ENCODE data around the gene RNF20.
"Not testable (repeated sequence)": the region's sequence is repeated elsewhere in the genome, so short reads cannot be mapped to it uniquely, and the experiment has no call there.

The RNF20 gene

DNA sequence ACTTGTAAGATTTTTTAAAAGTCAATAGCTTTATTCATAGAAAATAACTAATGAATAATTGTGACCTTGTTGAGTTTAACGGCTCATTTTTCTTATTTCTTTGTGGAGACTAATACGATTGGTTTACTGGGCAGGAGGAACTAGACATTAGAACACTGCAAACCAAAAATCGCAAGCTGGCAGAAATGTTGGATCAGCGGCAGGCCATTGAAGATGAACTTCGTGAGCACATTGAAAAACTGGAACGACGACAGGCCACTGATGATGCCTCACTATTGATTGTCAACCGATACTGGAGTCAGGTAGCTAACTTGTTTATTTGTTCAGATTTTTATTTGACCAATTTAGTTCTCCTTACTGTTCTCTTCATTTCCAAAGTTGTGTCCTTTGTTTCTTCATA is 6.4 kb downstream of the RNF20 start:
- no peak for DNase-seq

DNA sequence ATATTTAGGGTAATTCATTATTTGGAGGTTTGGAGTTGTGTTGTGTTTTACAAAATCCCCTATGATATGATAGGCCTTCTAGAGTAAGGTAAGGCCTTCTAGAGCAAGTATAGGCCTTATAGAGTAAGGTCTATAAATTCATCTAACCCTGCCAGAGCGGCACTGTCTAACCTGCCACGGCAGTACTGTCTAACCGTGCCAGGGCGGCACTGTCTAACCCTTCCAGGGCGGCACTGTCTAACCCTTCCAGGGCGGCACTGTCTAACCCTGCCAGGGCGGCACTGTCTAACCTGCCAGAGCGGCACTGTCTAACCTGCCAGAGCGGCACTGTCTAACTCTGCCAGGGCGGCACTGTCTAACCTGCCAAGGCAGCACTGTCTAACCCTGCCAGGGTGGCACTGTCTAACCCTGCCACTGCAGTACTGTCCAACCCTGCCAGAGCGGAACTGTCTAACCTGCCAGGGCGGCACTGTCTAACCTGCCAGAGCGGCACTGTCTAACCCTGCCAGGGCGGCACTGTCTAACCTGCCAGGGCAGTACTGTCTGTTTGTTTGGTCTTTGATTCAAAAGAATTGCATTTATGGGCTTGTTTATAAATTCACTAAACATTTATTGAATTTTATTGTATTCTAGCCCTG is 9.6 kb downstream of the RNF20 start:
- no peak for DNase-seq

DNA sequence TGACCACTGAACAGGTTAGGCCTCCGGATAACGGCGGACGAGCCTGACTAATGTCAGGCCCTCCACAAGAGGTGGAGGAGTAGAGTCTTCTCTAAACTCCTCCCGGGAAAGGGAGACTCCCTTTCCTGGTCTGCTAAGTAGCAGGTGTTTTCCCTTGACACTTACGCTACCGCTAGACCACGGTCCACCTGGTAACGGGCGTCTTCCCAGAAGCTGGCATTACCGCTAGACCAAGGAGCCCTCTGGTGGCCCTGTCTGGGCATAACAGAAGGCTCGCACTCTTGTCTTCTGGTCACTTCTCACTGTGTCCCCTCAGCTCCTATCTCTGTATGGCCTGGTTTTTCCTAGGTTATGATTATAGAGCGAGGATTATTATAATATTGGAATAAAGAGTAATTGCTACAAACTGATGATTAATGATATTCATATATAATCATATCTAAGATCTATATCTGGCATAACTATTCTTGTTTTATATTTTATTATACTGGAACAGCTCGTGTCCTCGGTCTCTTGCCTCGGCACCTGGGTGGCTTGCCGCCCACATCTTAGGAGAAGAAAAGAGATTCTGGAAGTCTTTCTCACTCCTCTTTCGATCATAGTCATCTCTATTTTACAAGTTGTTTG is 15.9 kb downstream of the RNF20 start:
- not testable (repeated sequence) for DNase-seq

DNA sequence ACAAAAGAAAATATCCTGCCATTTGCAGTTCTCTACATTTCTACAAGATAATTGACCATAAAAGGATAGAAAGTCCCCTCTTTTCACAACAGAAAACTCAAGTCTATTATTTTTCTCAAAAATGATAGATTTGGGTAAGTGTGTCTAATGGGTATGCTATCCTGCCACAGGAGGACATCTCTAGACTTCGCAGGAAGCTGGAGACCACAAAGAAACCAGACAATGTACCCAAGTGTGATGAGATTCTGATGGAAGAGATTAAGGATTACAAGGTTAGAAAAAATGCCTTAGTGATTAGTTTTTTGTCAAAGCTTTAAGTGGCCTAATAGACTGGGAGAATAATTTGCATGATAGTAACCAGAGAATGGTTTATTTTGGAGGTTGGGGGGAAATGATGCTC is 28.1 kb downstream of the RNF20 start:
- DNase-seq = no peak

DNA sequence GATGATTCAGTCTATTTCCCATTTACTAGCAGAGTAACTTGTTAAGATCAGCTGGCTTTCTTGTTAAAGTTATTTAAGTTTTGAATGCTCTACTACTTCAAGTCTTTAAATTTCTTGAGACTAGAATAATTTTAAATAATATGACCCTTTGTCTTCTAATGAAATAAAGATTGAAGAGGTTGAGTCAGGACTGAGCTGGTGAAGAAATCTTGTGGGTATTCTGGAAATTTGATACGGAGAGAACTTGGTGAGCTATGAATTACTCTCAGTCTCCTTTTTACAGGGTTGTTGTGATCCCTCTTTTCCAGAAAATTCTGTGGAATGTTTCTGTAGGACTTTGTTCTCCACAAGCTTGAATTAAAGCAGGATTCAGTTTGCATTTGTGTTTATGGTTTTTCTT is 29.3 kb downstream of the RNF20 start:
- no peak for DNase-seq

DNA sequence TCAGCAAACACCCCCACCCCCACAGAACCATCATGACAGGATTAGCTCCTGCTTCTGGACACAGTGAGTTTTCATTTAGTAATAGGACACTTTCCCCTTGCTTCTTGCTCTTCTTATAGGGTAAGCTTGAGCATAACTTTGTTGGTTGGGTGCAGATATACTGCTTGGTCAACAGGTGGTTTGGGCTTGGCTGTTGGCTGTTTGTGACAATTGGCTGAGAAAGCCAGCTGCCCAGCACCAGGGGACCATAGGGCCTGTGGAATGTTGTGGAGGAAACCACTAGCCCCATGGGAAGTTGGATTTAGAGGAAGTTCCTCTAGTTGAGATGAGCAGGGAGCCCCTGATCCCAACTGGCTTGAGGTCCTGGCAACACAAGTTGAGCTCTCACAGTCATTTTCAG is 30.6 kb downstream of the RNF20 start:
- DNase-seq = no peak

DNA sequence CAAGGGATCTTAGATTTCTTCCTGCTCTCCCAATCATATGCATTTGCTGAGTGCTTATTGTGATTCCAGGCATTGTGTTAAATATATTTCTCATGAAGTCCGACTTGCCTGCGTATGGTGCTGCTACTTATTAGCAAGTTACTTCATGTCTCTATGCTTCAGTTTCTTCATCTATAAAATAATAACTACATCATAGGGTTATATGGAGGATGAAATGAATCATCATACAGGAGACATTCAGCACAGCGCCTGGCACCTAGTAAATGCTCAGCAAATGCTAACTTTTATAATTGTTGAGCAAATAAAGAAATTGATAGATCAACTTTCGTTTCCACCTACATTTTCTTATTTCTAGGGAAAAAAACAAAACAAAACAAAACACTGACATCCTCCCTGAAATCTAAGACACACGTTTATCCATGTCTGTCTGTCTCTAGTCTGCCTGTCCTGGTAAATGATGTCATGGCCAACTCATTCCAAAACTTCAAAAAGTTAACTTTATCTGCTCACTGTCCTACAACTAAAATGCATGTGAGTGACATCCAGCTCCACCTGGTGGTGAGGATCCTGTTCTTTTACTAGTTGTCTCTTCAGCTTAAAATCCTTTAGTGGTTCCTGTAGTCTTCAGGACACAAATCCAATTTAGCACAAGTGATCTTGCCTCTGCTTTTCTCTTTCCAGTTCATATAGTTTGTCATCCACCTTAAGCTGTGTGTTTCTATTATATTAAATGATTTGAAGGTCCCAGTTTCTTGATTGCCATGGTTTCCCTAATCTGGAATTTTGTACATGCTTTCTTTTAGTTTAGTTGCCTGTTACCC is 33.5 kb downstream of the RNF20 start:
- peak; percentile 16 for DNase-seq

DNA sequence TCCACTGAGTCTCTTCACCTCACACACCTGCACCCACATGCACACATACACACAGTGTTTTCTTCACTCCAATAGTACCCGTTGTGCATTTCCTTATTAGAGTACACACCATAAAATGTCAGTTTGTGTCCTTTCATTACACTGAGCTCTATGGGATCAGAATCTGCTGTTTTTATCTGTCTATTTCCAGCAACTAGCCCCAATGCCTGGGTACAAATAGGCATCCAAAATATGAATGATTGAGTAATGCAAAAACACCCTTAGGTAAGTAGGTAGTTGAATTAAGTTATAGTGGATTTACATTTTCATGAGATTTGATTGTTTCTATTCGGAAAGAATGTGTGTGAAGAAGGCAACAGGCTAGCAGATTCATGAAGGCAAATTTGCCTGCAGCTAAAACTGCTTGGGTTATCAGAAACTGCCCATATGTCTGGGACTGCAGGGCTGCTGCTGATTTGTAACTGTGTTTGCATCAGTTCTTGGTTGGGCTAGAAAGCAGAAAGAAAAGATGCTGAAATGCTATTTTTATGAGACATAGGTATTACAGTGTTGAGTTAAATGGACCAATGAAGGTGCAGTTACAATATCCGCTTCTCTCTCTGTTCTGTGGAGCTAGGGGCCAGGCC is 34.2 kb downstream of the RNF20 start:
- DNase-seq = no peak

DNA sequence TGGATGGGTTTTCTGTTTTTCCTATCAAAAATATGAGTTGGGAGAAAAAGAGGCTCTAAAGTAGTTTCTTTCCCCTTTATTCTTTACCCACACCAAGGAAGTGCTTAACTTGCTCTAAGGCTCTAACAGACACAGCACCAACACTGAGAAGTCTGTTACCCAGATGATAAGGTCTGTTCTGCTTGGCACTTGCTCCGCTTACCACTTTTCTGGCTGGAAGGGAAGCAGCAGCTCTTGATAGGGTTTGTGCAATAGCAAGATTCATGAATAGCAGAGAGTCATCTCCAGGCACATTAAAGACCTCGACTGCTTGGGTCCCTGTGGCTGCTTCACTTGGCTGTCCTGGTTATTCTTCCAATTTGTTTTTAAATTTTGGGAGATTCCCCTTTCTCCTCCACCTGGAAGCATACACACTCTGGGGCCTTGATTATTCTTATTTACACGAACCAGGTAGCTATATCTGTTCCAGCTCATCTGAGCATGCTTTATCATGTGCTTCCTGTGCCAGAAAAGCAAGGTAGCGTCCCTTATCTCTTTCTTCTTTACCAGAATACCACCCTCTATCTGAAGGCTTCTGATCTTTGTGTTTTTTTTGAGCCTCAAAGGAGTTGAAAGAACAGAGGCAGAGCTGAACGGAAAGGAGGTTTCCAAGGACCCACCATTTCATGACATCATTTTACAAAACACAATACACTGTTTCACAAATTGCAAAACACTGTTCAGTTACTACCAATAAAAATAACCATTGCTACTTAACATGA is 36.3 kb downstream of the RNF20 start:
- no peak for DNase-seq

DNA sequence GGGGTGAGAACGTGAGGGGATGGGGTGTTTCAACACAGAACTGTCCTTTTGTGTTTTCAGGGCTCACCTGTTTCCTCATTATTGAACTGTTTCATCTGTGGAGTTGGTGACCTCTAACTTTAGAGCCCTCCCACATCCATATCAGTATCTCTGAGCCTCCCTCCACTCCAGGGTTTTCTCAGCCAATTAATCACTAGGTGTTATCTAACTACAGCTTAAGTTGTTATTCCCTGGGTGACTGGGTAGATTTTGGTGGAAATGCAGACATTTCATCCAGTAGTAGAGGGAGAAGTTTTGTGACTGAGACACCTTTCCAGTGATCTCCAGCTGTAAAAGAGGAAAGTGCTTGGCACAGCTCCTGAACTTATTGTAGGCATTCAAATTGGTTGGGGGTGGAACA is 37.5 kb downstream of the RNF20 start:
- DNase-seq = no peak

DNA sequence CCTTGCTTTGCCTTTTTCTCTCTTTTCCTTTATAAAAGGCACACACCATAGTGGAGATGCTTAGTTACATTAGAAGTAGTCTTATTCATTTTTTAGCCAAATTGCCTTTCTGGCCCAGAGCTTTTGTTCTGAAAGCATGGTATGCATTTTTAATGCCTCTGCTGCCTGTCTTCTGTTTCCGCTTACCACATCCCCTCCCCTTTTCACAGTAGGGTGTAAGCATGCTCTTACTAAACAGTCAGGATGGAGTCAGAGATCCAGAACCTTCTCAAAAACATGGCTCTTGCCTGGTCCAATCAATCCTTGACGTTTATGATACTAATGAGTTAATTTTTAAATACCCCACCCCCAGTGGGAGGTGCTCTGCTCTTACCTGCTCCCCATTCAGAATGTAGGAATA is 38.7 kb downstream of the RNF20 start:
- DNase-seq = no peak

DNA sequence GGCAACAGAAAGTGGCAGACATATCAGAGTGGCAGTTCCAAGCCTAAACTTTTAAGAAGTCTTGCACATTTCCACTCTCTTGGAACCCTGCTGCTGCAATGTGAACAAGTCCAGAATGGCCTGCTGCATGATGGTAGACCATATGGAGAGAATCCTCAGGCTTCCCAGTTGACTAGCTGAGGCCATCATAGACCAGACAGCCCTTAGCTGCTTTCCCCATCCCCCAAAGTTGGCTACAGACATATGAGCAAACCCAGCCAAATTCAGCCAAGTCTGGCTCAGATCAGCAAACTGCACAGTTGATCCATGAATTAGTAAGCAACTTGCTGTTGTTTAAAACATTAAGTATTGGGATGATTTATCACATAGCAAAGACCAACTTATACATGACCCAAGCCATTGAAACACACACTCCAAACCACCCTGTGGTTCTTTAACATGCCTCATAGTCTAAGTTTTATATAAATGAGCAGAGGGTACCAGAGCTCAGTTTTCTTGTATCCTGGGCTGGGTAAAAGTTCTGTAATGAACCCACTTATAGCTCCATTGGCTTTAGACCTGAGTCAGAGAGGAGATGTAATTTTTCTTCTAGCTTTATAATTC is 41.2 kb downstream of the RNF20 start:
- no peak for DNase-seq

DNA sequence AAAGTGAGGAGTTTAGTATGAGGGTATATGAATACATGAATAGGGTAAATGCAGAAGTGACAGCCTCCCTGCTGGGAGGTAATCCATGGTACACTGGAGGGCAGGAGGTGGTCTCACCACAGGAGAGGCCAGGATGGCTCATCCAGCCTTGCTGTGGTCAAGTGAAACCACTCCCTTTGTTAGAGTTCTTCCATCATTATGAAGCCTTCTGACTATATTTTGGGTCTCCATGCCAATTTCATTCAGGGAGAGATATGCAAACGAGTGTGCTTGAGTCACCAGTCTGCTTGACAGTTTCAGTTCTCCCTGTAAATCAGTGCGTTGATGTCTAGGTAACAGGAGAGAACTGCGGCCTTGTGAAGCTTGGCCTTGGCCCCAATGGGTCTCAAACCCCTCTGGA is 44.7 kb downstream of the RNF20 start:
- DNase-seq = no peak

DNA sequence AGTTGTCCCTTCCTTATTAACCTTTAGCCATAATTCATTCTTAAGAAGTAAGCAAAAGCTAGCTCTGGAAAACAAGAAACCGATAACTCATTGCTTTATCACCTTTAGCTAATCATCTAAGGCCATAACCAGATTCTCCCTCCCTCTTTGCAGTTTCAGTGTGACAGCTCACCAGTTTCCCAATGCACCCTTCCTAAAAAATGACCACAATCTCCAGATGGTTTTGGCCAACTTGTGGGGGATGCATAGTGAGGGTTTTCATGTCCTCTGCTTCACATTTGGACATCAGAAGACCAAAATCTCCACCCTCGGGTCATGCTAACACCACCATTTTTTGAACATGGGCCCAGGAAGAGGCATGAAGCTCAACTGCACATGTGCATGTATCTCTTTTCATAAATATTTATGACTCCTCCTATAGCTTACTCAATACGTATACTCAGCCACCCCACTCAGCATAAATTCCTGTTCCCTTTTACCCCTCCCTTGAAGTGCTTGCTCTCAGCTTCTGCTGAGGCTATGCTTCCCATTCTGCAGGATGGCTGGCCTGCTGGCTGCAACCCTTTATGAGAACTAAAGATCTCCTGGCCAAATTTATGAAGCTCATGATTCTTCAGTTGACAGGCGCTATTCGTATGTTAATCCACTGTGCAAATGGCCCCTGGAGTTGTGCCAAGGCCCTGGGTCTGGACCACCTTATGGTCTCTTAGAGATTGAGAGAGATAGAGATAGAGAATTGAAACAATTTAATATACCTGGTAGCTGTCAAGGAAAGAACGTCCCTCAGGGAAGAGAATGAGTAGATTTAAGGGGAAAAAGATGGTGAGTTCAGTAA is 46.3 kb downstream of the RNF20 start:
- DNase-seq = no peak

DNA sequence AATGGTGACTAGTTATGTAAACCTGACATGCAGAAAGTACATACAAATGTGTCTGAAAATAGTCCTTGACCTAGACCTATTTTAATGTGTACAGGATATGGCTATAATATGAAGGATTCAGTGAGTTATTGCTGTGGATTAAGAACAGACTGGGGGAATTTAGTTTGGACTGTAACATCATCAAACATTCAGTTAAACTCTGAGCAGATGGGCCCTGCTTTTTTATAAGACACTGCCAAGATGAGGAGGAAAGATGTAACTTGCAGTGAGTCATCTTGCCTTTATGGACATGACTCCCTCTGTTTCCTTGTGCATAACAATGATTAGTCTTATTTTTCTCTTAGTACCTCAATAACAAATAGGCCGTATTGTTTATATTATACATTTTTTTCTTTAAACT is 48.9 kb downstream of the RNF20 start:
- DNase-seq = no peak

DNA sequence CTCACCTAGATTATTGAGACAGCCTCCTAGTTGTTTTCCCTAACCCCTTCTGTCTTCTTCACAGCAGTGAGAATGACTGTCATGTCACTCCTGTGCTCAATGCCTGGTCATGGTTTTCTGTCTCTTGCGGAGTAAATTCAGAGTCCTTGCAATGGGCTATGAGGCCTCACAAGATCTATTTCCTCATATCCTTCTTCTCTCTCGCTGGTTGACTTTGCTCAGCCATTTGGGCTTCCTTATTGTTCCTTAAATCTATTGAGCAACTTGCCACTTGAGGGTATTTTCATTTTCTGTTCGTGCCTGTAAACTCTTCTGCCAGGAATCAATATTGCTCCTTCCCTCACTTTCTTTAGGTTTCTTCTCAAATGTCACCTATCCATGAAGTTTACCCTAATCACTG is 52.1 kb downstream of the RNF20 start:
- DNase-seq = no peak

DNA sequence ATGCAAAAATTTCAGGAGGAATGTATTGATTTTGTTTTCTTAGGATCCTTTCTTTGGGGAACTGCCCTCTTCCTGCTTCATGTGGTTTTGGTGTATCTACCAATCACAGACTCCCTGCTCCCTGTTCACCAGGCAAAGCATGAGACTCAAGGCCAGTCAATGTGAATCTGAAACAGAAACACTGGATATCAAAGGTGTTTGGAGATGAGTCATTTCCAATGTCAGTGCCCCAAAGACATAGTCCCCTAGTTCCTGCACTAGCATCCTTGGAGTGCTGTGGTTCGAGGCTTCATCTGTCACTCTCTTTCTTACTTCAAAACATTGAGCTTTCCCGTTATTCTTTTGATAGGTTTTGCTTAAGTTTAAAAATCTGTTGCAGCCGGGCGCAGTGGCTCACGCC is 53.0 kb downstream of the RNF20 start:
- DNase-seq = no peak

DNA sequence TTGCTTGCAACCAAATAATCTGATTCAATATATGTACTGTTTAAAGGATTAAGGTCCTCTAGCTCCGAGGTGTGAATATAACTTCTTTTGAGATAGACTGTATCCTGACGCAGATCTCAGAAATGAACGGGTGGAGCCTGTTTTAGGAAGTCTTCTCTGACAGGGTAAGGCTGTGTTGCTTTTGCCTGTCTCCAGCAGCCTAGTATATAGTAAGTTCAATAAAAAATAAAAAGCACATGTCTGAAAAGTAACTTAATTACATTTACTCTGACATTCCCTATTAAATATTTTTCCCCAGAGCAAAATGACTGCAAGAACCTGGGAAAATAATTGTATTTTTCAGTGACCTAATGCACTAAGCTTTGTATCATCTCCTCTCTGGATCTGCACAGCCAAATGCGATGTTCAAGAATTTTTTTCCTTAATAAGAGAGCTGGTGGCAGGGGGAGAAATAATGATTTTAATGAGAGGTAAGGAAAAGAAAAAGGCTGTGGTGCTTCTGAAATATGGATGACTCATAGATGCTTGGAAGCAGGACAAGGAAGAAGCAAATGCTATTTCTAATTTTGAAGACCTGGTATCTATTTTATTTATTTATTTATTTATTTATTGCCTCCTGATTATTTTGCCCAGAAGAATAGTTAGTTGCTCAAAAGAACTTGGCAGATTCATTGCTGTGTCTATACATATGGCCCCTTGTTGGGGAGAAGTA is 53.8 kb downstream of the RNF20 start:
- no peak for DNase-seq

DNA sequence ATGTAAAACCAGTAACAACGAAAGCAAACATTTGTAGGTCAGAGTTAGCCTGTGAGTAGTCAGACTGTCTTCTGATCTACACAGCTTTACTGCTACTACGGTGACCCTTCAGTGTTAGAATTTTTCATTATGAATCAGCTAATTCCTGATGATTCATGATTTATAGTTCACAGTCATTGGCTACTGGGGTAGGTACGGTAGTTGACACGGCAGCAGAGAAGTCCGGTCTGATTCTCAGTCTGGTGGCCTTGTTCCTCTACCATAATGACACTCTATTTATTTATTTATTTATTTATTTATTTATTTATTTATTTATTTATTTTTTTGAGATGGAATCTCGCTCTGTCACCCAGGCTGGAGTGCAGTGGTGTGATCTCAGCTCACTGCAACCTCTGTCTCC is 56.4 kb downstream of the RNF20 start:
- not testable (repeated sequence) for DNase-seq

DNA sequence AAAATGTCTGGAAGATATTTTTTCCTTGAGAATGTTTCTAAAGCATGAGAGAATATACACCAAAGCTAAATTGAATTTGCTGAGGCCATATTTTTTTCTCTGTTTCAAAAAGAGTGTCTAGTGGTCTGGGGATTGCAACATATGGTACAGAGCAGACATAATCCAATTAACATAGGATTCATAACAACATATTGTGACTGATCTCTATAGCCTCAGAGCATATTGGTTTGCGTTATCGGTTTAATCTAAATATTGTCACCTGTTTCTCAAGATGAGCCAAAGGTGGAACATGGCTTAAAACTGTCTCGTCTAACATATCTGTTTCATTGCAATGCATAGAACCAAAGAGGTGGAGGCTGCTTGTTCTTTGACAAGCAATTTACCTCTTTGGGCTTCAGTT is 57.2 kb downstream of the RNF20 start:
- DNase-seq = no peak

All from stimulated activated CD4-positive, alpha-beta T cell treated with anti-CD3 and anti-CD28 coated beads, Interleukin-4, amount 100 ng/mL, for 1 hour (primary cell).